Activated CD8-positive, alpha-beta memory T cell treated with anti-CD3 and anti-CD28 coated beads for 4 hours (primary cell): ENCODE data around the gene S100A1.
"Not testable (repeated sequence)": the region's sequence is repeated elsewhere in the genome, so short reads cannot be mapped to it uniquely, and the experiment has no call there.

Source experiments
- DNase-seq, 2 donors: peaks; one replicate each; pipeline ENCODE4 v3.0.0-alpha.2; 2020; ENCODE audit warnings: low read depth in 2 of 2

Gene S100A1

GRCh38 chr1:153655333-153655732 lies 27.1 kb downstream of the S100A1 start:
- no peak for DNase-seq

- DNase-seq: peak; percentile 75 to 76
These were observed 30.4 kb downstream of the S100A1 start, which contains the start of gene SNAPIN for GRCh38 chr1:153658400-153659174. SNAPIN (plus strand) TSS chr1:153658703; CDS start chr1:153658744, 41 bp downstream.

GRCh38 chr1:153659175-153659534 lies 30.9 kb downstream of the S100A1 start:
- no peak for DNase-seq

GRCh38 chr1:153659656-153660055 lies 31.4 kb downstream of the S100A1 start:
- DNase-seq: no peak

GRCh38 chr1:153661111-153661708 lies 33.0 kb downstream of the S100A1 start:
- DNase-seq: no peak

- no peak for DNase-seq
These were observed 34.0 kb downstream of the S100A1 start for GRCh38 chr1:153662269-153662668.

- no peak for DNase-seq
These were observed 35.0 kb downstream of the S100A1 start for GRCh38 chr1:153663211-153663610.

GRCh38 chr1:153667439-153667838 lies 39.2 kb downstream of the S100A1 start:
- no peak for DNase-seq

GRCh38 chr1:153668672-153669071 lies 40.4 kb downstream of the S100A1 start:
- not testable (repeated sequence) for DNase-seq

- no peak for DNase-seq
These were observed 41.4 kb downstream of the S100A1 start for GRCh38 chr1:153669606-153670005.

- no peak for DNase-seq
These were observed 42.1 kb downstream of the S100A1 start for GRCh38 chr1:153670257-153670858.

GRCh38 chr1:153670859-153671627 lies 42.8 kb downstream of the S100A1 start, which contains the start of gene ILF2:
ILF2 (minus strand) TSS chr1:153670993; CDS start chr1:153670922, 71 bp downstream.
- DNase-seq: peak; percentile 90 to 96

GRCh38 chr1:153671628-153672353 lies 43.6 kb downstream of the S100A1 start:
- DNase-seq: peak in 1 of 2 donors; percentile 8

- no peak for DNase-seq
These were observed 45.3 kb downstream of the S100A1 start for GRCh38 chr1:153673511-153673910.

- DNase-seq: no peak
These were observed 49.7 kb downstream of the S100A1 start for GRCh38 chr1:153677718-153678518.

GRCh38 chr1:153678519-153679336 lies 50.5 kb downstream of the S100A1 start, which contains the start of gene NPR1:
NPR1 (plus strand) TSS chr1:153678688; CDS start chr1:153679109, 421 bp downstream.
- DNase-seq: no peak

GRCh38 chr1:153679337-153680119 lies 51.3 kb downstream of the S100A1 start:
- DNase-seq: no peak

GRCh38 chr1:153680120-153680403 lies 51.8 kb downstream of the S100A1 start:
- DNase-seq: no peak
